Memory B cell (primary cell): ENCODE measurements around the gene RAB13.
"Not testable (repeated sequence)": the region's sequence is repeated elsewhere in the genome, so short reads cannot be mapped to it uniquely, and the experiment has no call there.

Experiments
- ATAC-seq: fragments of 150-1000 bp; cut with Tn5 transposase; 2 replicates; pipeline ENCODE4 v1.10.0; 2021; ENCODE audit warnings: low read depth, mild to moderate bottlenecking, moderate library complexity
- DNase-seq, 2 donors: peaks; one replicate each; pipeline ENCODE4 v3.0.0; 2022; ENCODE audit warnings: low spot score in 2 of 2
- H3K27ac Mint-ChIP-seq: one replicate; pipeline ENCODE4 v1.8.0; 2022; ENCODE audit warnings: mild to moderate bottlenecking, moderate library complexity, mixed read lengths
- H3K27me3 Mint-ChIP-seq: one replicate; pipeline ENCODE4 v1.8.0; 2022; ENCODE audit warnings: mixed read lengths
- H3K36me3 Mint-ChIP-seq: one replicate; pipeline ENCODE4 v1.8.0; 2022; ENCODE audit warnings: mild to moderate bottlenecking, mixed read lengths
- H3K4me1 Mint-ChIP-seq: one replicate; pipeline ENCODE4 v1.8.0; 2022; ENCODE audit warnings: mixed read lengths
- H3K4me3 Mint-ChIP-seq: one replicate; pipeline ENCODE4 v1.8.0; 2022; ENCODE audit warnings: mild to moderate bottlenecking, moderate library complexity, mixed read lengths
- H3K9me3 Mint-ChIP-seq: one replicate; pipeline ENCODE4 v1.8.0; 2022; ENCODE audit warnings: mixed read lengths

Gene RAB13

DNA sequence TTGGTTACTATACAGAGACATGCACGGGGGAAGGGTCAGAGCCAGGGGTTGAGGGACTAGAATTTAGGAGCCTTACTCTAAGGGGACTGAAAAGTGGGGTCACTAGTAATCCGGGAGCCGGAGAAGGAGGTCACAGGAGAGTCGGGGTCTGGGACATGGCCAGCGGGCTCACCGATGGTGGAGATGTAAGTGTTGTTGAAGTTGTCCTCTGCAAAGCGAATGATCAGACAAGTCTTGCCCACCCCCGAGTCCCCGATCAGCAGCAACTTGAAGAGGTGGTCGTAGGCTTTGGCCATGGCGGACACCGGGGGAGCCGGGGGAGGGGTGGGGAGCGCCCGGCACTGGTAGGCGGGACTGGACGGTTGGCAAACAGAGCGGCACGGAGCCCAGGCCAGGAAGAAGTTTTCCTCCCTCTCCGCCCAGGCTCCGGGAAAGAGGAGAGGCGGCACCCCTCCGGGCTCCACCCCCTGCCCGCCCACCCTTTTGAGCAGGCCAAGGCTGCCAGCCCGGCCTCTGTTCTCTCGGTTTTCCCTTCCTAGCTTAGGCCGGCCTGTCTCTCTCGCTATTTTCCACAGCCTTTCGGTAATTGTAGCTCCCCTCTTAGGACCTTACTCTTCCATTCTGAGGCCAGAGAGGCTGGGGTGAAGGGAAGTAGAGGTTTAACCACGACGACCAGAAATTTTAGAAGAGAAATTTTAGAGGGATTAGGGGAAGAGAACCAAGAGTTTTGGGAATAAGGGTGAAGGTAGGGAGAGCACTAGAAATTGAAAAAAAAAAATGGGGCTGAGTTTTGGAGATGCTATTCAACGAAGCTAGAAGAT lies at the start of gene RAB13:
RAB13 (minus strand) TSS at position 399 of the 821 bp plus-strand sequence; CDS start at position 296, 103 bp downstream.
- ATAC-seq: no peak
- peaks cover 2% of the 10 kb centered on the region for H3K27me3 Mint-ChIP-seq

DNA sequence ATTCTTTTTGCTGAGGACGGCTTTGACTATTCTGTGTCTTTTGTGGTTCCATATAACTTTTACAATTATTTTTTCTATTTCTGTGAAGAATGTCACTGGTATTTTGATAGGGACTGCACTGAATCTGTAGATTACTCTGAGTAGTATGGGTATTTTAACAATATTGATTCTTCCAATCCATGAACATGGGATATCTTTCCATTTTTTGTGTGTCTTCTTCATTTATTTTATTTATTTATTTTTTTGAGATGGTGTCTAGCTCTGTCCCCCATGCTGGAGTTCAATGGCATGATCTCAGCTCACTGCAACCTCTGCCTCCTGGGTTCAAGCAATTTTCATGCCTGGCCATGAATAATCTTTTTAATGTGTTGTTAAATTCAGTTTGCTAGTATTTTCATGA lies 47.6 kb upstream of the RAB13 start:
- H3K36me3 Mint-ChIP-seq, H3K4me1 Mint-ChIP-seq, H3K27ac Mint-ChIP-seq, H3K27me3 Mint-ChIP-seq, H3K9me3 Mint-ChIP-seq, ATAC-seq, H3K4me3 Mint-ChIP-seq, DNase-seq: not testable (repeated sequence)

More for the DNA sequence above, at the start of gene RAB13:
- Mint-ChIP-seq H3K9me3 (no peaks in the 10 kb centered on the region), H3K36me3 (peaks cover 4% of the 10 kb centered on the region), H3K4me1 (peaks cover 19% of the 10 kb centered on the region), H3K27ac (peak within 1 kb of the TSS; percentile 94), H3K4me3 (peak within 1 kb of the TSS; percentile 74)
- no peak for DNase-seq

DNA sequence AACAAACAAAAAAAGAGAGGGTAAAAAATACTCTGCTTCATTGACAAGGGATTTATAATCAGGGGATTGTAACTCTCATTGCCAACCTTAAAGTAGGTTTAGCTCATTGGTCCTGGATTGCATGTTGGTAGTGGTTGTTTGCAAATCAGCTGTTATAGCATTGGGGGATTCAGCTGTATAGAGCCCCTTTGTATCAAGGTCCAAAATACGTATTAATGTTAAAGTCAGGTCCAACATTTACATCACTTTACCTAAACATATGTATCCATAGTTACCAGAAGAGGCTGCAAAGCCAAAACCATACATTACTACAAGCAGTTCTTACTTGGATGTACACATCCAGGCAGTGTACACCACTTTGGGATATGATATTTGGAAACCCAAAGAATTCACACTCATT lies 33.8 kb upstream of the RAB13 start:
- H3K4me1 Mint-ChIP-seq: no peaks in the 10 kb centered on the region
- H3K36me3 Mint-ChIP-seq: no peaks in the 10 kb centered on the region
- no peak overlapping the region for H3K4me3 Mint-ChIP-seq
- no peak for DNase-seq
- no peak overlapping the region for H3K27ac Mint-ChIP-seq
- no peak for ATAC-seq
- no peaks in the 10 kb centered on the region for H3K27me3 Mint-ChIP-seq
- H3K9me3 Mint-ChIP-seq: no peaks in the 10 kb centered on the region

DNA sequence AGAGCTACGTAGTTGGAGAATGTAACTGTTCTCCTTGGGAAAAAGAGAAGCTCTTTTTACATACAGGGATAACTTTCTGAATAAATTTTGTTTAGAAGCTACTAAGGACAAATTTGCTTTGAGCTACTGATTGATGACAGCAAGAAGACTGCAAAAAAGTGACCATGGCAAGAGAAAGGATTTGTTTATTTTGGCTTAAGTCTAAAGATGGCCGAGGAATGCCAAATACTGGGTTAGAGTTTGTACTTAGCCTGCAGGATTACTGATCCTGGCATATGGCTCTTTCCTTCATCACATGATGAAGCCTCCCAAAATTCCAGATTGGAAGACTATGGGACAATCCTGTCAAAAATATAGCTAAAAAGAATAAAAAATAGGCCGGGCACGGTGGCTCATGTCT lies 33.1 kb upstream of the RAB13 start:
- Mint-ChIP-seq H3K36me3 (no peaks in the 10 kb centered on the region), H3K27me3 (no peaks in the 10 kb centered on the region), H3K4me3 (no peak overlapping the region), H3K9me3 (no peaks in the 10 kb centered on the region), H3K27ac (no peak overlapping the region), H3K4me1 (no peaks in the 10 kb centered on the region)
- DNase-seq (no peak), ATAC-seq (no peak)

DNA sequence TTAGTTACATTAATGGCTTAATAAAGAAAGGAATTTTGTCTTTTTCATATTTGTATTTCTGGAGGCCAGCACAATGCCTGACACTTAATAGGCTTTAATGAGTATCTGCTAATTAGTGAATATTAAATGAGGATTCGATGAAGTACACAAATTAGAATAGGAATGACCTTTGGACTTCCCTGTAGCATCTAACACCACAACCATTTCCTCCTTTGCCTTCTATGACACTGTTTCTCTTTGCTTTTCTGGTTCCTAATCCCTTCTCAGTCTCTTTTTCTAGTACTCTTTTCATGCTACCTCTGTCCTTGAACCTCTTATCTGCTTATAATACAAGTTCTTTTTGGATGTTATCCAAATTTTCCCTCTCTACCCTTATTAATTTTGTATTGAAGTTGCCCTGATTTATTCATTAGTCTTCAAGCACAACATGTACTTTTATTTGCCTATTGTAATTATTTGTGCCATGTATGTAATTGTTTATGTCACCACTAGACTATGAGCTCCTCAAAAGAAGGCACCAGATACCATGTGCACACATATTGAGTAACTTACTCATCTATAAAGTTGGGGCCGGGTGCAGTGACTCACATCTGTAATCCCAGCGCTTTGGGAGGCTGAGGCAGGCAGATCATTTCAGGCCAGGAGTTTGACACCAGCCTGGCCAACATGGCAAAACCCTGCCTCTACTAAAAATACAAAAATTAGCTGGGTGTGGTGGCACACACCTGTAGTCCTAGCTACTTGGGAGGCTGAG lies 28.2 kb upstream of the RAB13 start:
- Mint-ChIP-seq H3K27ac (no peak overlapping the region), H3K4me1 (no peaks in the 10 kb centered on the region), H3K36me3 (peaks cover 3% of the 10 kb centered on the region), H3K27me3 (no peaks in the 10 kb centered on the region), H3K9me3 (no peaks in the 10 kb centered on the region), H3K4me3 (no peak overlapping the region)
- DNase-seq (no peak), ATAC-seq (no peak)

DNA sequence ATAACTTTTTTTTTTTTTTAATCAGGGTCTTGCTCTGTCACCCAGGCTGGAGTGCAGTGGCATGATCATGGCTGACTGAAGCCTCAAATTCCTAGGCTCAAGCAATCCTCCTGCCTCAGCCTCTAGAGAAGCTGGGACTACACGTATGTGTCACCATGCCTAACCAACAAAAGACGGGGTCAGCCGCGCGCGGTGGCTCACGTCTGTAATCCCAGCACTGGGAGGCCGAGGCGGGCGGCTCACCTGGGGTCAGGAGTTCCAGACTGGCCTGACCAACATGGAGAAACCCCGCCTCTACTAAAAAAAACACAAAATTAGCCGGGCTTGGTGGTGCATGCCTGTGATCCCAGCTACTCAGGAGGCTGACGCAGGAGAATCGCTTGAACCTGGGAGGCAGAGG lies 26.4 kb upstream of the RAB13 start:
- not testable (repeated sequence) for H3K4me1 Mint-ChIP-seq, ATAC-seq, DNase-seq, H3K27ac Mint-ChIP-seq, H3K36me3 Mint-ChIP-seq, H3K9me3 Mint-ChIP-seq, H3K27me3 Mint-ChIP-seq, H3K4me3 Mint-ChIP-seq

DNA sequence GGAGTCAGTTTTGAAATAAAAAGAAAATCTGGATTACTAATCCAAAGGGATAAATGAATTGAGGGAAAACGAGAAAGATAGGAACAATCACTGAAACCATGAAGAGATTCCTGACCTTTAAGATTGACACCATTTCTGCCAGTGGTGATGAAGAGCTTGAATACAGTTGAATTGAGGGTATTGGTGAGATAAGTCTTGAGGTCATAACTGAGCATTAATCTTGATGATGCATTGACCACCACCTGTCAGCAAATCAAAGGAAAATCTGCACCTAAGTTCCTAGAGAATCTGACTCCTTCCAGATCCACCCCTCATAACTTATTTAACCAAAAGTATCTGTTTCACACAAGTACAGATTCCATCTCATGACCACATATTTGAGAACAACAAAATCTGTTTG lies 26.0 kb upstream of the RAB13 start:
- H3K36me3 Mint-ChIP-seq: peaks cover 3% of the 10 kb centered on the region
- no peak overlapping the region for H3K4me3 Mint-ChIP-seq
- no peak for DNase-seq
- no peak overlapping the region for H3K27ac Mint-ChIP-seq
- ATAC-seq: no peak
- no peaks in the 10 kb centered on the region for H3K4me1 Mint-ChIP-seq
- H3K27me3 Mint-ChIP-seq: no peaks in the 10 kb centered on the region
- no peaks in the 10 kb centered on the region for H3K9me3 Mint-ChIP-seq

DNA sequence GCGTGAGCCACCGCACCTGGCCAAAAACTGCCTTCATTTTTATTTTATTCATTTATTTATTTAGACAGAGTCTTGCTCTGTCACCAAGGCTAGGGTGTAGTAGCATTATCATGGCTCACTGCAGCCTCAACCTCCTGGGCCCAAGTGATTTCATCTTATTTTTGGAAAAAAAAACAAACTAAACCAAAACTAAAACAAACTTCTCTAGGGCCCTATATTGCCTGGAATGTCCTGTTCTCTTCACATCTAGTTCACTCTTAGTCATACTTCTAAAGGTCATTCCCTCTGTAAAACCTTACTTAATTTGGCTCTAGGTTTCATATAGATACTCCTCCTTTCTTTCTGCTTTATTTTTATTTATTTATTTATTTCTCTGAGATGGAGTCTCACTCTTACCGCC lies 20.0 kb upstream of the RAB13 start:
- H3K27ac Mint-ChIP-seq: no peak overlapping the region
- ATAC-seq: no peak
- no peak overlapping the region for H3K4me3 Mint-ChIP-seq
- DNase-seq: no peak
- H3K36me3 Mint-ChIP-seq: peaks cover 1% of the 10 kb centered on the region
- no peaks in the 10 kb centered on the region for H3K4me1 Mint-ChIP-seq
- H3K27me3 Mint-ChIP-seq: no peaks in the 10 kb centered on the region
- no peaks in the 10 kb centered on the region for H3K9me3 Mint-ChIP-seq

DNA sequence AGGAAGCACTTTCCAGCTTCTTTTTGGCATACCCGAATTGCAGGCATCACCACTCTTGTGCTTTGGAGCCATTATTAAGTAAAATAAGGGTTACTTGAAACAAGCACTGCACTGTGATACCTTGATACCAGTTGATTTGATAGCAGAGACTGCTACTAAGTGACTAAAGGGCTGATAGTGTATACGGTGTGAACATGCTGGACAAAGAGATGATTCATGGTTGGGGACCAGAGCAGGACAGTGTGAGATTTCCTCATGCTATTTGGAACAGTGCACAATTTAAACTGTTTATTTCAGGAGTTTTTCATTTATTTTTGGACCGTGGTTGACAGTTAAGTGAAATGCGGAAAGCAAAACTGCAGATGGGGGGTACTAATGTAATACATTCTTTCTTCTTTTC lies 14.3 kb upstream of the RAB13 start:
- Mint-ChIP-seq H3K27ac (no peak overlapping the region), H3K4me3 (no peak overlapping the region), H3K4me1 (no peaks in the 10 kb centered on the region), H3K27me3 (no peaks in the 10 kb centered on the region), H3K36me3 (peaks cover 7% of the 10 kb centered on the region), H3K9me3 (no peaks in the 10 kb centered on the region)
- DNase-seq: no peak
- no peak for ATAC-seq

DNA sequence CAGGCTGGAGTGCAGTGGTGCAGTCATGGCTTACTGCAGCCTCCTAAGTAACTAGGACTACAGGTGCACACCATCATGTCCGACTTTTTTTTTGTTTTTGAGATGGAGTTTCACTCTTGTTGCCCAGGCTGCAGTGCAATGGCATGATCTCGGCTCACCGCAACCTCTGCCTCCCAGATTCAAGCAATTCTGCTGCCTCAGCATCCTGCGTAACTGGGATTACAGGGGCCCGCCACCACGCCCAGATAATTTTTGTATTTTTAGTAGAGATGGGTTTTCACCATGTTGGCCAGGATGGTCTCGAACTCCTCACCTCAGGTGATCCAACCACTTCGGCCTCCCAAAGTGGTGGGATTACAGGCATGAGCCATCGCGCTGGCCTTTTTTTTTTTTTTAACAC lies 10.7 kb upstream of the RAB13 start:
- not testable (repeated sequence) for H3K27me3 Mint-ChIP-seq, H3K27ac Mint-ChIP-seq, DNase-seq

DNA sequence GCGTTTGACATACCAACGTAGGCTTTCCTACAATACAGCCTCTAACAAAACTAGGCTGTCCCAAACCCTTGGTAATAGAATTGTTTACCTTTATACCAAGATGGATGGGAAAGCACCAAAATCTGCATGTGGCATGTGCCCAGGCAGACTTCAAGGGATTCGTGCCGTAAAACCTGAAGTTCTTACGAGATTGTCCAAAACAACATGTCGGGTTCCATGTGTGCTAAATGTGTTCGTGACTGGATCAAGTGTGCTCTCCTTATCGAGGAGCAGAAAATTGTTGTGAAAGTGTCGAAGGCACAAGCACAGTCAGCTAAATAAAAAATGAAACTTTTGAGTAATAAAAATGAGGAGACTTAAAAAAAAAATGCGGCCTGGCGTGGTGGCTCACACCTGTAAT lies 9.5 kb upstream of the RAB13 start:
- ATAC-seq: no peak
- H3K27me3 Mint-ChIP-seq: no peaks in the 10 kb centered on the region

More for the DNA sequence above, 10.7 kb upstream of the RAB13 start:
- H3K4me3 Mint-ChIP-seq, ATAC-seq, H3K9me3 Mint-ChIP-seq, H3K4me1 Mint-ChIP-seq: not testable (repeated sequence)
- H3K36me3 Mint-ChIP-seq: peaks cover 20% of the 10 kb centered on the region

DNA sequence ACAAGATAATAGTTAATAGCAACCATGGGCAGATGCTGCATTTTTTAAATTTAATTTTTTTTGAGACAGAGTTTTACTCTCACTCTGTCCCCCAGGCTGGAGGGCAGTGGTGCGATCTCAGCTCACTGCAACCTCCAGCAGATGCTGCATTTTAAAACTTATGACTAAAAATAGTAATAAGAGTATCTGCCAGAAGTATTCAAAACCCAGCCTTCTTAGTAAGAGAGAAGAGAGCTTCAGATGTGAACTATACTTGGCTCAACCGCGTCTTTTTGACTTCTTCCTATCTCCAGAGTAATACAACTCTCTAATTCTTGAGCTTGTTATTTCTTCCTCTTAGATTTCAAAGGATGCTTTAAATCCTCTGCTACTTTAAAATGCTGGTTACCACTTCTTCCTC lies 9.1 kb upstream of the RAB13 start:
- H3K36me3 Mint-ChIP-seq: peaks cover 31% of the 10 kb centered on the region
- no peaks in the 10 kb centered on the region for H3K27me3 Mint-ChIP-seq
- H3K4me1 Mint-ChIP-seq: peaks cover 17% of the 10 kb centered on the region
- H3K9me3 Mint-ChIP-seq: no peaks in the 10 kb centered on the region
- ATAC-seq (no peak), DNase-seq (no peak)
- H3K27ac Mint-ChIP-seq: no peak overlapping the region
- no peak overlapping the region for H3K4me3 Mint-ChIP-seq

More for the DNA sequence above, 9.5 kb upstream of the RAB13 start:
- Mint-ChIP-seq H3K9me3 (no peaks in the 10 kb centered on the region), H3K36me3 (peaks cover 29% of the 10 kb centered on the region), H3K4me1 (peaks cover 12% of the 10 kb centered on the region), H3K27ac (no peak overlapping the region), H3K4me3 (no peak overlapping the region)
- no peak for DNase-seq

DNA sequence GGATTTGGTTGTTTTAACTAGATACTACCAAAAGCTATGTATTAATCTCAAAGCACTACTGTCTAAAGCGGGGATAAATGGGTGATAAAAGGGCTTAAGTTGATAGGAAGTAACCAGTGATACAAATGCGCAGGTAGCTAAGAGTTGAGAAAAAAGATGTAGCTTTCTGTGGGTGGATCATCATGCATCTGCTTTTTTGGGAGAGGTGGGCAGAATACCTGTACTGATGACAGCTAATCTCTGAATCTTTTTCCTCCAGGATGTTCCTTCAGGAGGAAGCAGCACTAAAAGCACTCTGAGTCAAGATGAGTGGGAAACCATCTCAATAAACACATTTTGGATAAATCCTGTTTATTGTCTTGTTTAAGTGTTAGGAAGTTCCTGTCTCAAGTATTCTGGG lies 5.7 kb upstream of the RAB13 start:
- Mint-ChIP-seq H3K4me1 (peaks cover 22% of the 10 kb centered on the region), H3K27me3 (no peaks in the 10 kb centered on the region), H3K27ac (peak overlapping the region; percentile 100), H3K9me3 (no peaks in the 10 kb centered on the region), H3K36me3 (peaks cover 31% of the 10 kb centered on the region), H3K4me3 (peak overlapping the region; percentile 98)
- no peak for ATAC-seq
- DNase-seq: no peak

DNA sequence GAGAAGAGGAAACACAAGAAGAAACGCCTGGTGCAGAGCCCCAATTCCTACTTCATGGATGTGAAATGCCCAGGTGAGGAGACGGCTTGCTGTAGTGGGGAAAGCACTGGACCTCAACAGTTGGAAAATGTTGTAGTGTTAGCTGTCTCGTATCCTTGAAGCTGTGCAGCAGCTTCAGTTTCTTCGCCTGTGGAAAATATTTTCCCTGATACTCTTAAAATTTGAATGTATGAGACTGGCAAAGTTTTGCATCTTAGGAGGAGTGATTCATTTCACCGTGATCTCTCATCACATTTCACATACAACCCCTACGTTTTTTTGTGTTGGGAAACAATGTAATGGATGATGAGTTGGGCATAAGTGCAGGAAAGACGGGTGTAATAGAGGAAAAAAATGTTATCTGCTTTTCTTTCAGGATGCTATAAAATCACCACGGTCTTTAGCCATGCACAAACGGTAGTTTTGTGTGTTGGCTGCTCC lies 5.1 kb upstream of the RAB13 start:
- Mint-ChIP-seq H3K27me3 (no peaks in the 10 kb centered on the region), H3K4me3 (peak overlapping the region; percentile 98), H3K4me1 (peaks cover 25% of the 10 kb centered on the region), H3K27ac (peak overlapping the region; percentile 100), H3K36me3 (peaks cover 30% of the 10 kb centered on the region), H3K9me3 (no peaks in the 10 kb centered on the region)
- ATAC-seq (no peak), DNase-seq (no peak)
